Neural cell (in vitro differentiated cells): Measurements from ENCODE around the gene PYGO1. TPM values are rescaled to one million over a fixed set of nuclear protein-coding genes. Genes with fewer than 3 reads are reported as not detected.

Experiments
- H2AFZ ChIP-seq: fragments of 200-600, 300-800 bp; sonication (generic), shearing (Covaris generic); 2 replicates; pipeline ENCODE4 v1.6.0; 2014; ENCODE audit warnings: low read depth, mild to moderate bottlenecking, antibody characterized with exemption, low read length, moderate library complexity
- H3F3A ChIP-seq: fragments of 200-600 bp; shearing (Covaris generic); 2 replicates; pipeline ENCODE4 v1.6.1; 2016; ENCODE audit warnings: mild to moderate bottlenecking, moderate library complexity, mixed read lengths, antibody characterized with exemption, low read length; ENCODE audit not compliant: insufficient read depth, poor library complexity, severe bottlenecking
- H3K27ac ChIP-seq: fragments of 200-600, 300-800 bp; sonication (generic), shearing (Covaris generic); 2 replicates; pipeline ENCODE4 v1.5.1; 2014; ENCODE audit warnings: mild to moderate bottlenecking, low read length, moderate library complexity
- H3K27me3 ChIP-seq: fragments of 300-800, 200-600 bp; sonication (generic), shearing (Covaris generic); 2 replicates; pipeline ENCODE4 v1.6.0; 2014; ENCODE audit warnings: mild to moderate bottlenecking, low read depth, low read length, moderate library complexity; ENCODE audit not compliant: insufficient read depth
- H3K36me3 ChIP-seq: fragments of 300-800, 200-600 bp; sonication (generic), shearing (Covaris generic); 2 replicates; pipeline ENCODE4 v1.5.1; 2014; ENCODE audit warnings: mild to moderate bottlenecking, antibody characterized with exemption, low read length, moderate library complexity; ENCODE audit not compliant: insufficient read depth
- H3K4me2 ChIP-seq: fragments of 300-800, 200-600 bp; sonication (generic), shearing (Covaris generic); 2 replicates; pipeline ENCODE4 v1.6.0; 2014; ENCODE audit warnings: mild to moderate bottlenecking, low read length
- H3K4me3 ChIP-seq: fragments of 300-800, 200-600 bp; sonication (generic), shearing (Covaris generic); 2 replicates; pipeline ENCODE4 v1.5.1; 2014; ENCODE audit warnings: mild to moderate bottlenecking, low read length, moderate library complexity
- H3K79me2 ChIP-seq: fragments of 200-600 bp; shearing (Covaris generic); replicated peaks from 2 replicates; pipeline ENCODE4 v1.6.0; 2014; ENCODE audit warnings: mild to moderate bottlenecking, low read length, moderate library complexity; ENCODE audit not compliant: insufficient read depth
- H3K9ac ChIP-seq: fragments of 300-800, 200-600 bp; sonication (generic), shearing (Covaris generic); 2 replicates; pipeline ENCODE4 v1.6.1; 2016; ENCODE audit warnings: mild to moderate bottlenecking, low read length, mixed read lengths
- H3K9me2 ChIP-seq: fragments of 200-600 bp; shearing (Covaris generic); 2 replicates; pipeline ENCODE4 v1.6.1; 2016; ENCODE audit warnings: mild to moderate bottlenecking, low read length, mixed read lengths; ENCODE audit not compliant: insufficient read depth
- H3K9me3 ChIP-seq: fragments of 200-600, 300-800 bp; sonication (generic), shearing (Covaris generic); 2 replicates; pipeline ENCODE4 v1.6.1; 2016; ENCODE audit warnings: mild to moderate bottlenecking, mixed run types, low read length, moderate library complexity, mixed read lengths
- H4K20me1 ChIP-seq: fragments of 200-600 bp; shearing (Covaris generic); 2 replicates; pipeline ENCODE4 v1.6.1; 2016; ENCODE audit warnings: mild to moderate bottlenecking, mixed run types; ENCODE audit not compliant: insufficient read depth
- CTCF ChIP-seq: fragments of 450-650 bp; IDR thresholded peaks from 2 replicates; pipeline ENCODE4 v1.5.1; 2014; ENCODE audit warnings: antibody characterized with exemption, mild to moderate bottlenecking, moderate library complexity; ENCODE audit not compliant: poor library complexity, severe bottlenecking
- EP300 ChIP-seq: fragments of 450-650 bp; conservative IDR thresholded peaks from 2 replicates; pipeline ENCODE4 v1.6.1; 2014; ENCODE audit warnings: antibody characterized with exemption, mild to moderate bottlenecking, moderate library complexity; ENCODE audit not compliant: poor library complexity, severe bottlenecking
- EZH2 ChIP-seq: fragments of 200-600, 300-800 bp; shearing (Covaris generic), sonication (generic); IDR thresholded peaks from 2 replicates; pipeline ENCODE4 v1.6.1; 2014; ENCODE audit warnings: antibody characterized with exemption, low read length, borderline replicate concordance, mild to moderate bottlenecking; ENCODE audit not compliant: insufficient read depth, poor library complexity, severe bottlenecking
- MXI1 ChIP-seq: fragments of 450-650 bp; conservative IDR thresholded peaks from 2 replicates; pipeline ENCODE4 v1.6.1; 2014; ENCODE audit warnings: antibody characterized with exemption, mild to moderate bottlenecking; ENCODE audit not compliant: poor library complexity, severe bottlenecking
- POLR2AphosphoS5 ChIP-seq: IDR thresholded peaks from 2 replicates; pipeline ENCODE4 v1.6.1; 2012
- RAD21 ChIP-seq: fragments of 450-650 bp; conservative IDR thresholded peaks from 2 replicates; pipeline ENCODE4 v1.6.1; 2014; ENCODE audit warnings: antibody characterized with exemption, mild to moderate bottlenecking, moderate library complexity
- REST ChIP-seq: IDR thresholded peaks from 2 replicates; pipeline ENCODE4 v1.6.1; 2012; ENCODE audit warnings: borderline replicate concordance
- SMC3 ChIP-seq: fragments of 450-650 bp; conservative IDR thresholded peaks from 2 replicates; pipeline ENCODE4 v1.6.1; 2014; ENCODE audit warnings: antibody characterized with exemption, mild to moderate bottlenecking, moderate library complexity; ENCODE audit not compliant: poor library complexity
- TAF1 ChIP-seq: IDR thresholded peaks from 2 replicates; pipeline ENCODE4 v1.6.1; 2012; ENCODE audit warnings: low read depth
- polyA plus RNA-seq: library from polyadenylated mRNA; depleted of rRNA; stranded (reverse); fragments of >200 nt; gene quantifications from 2 replicates; pipeline ENCODE4 v1.2.3, GENCODE V29; 2014

The PYGO1 gene
- polyA plus RNA-seq, 1 donor from 2014 or later, result 27.6 TPM

GRCh38 chr15:55619783-55620182 is 31.6 kb upstream of the PYGO1 start:
- no peak overlapping the region for H3K9ac ChIP-seq
- no peaks in the 10 kb centered on the region for H3F3A ChIP-seq
- TF ChIP-seq SMC3 (no peak), TAF1 (no peak), POLR2AphosphoS5 (no peak), EP300 (no peak)
- no peaks in the 10 kb centered on the region for H3K79me2 ChIP-seq
- H3K9me2 ChIP-seq, result no peaks in the 10 kb centered on the region
- H4K20me1 ChIP-seq, result no peaks in the 10 kb centered on the region
- no peaks in the 10 kb centered on the region for H3K27me3 ChIP-seq
- H3K4me3 ChIP-seq, result no peak overlapping the region
- no peak overlapping the region for H3K27ac ChIP-seq
- no peaks in the 10 kb centered on the region for H3K36me3 ChIP-seq
- H2AFZ ChIP-seq, result no peak overlapping the region
- H3K4me2 ChIP-seq, result no peak overlapping the region
- no peaks in the 10 kb centered on the region for H3K9me3 ChIP-seq

- no peaks in the 10 kb centered on the region for H3K9me2 ChIP-seq
- H3K9me3 ChIP-seq, result no peaks in the 10 kb centered on the region
- H3K4me2 ChIP-seq, result no peak overlapping the region
- H3K9ac ChIP-seq, result no peak overlapping the region
- no peaks in the 10 kb centered on the region for H3F3A ChIP-seq
- no peak overlapping the region for H2AFZ ChIP-seq
- TF ChIP-seq MXI1 (no peak), POLR2AphosphoS5 (no peak), EP300 (no peak), RAD21 (no peak), SMC3 (no peak), CTCF (no peak), EZH2 (no peak), TAF1 (no peak), REST (no peak)
- no peaks in the 10 kb centered on the region for H4K20me1 ChIP-seq
- H3K36me3 ChIP-seq, result no peaks in the 10 kb centered on the region
- H3K27ac ChIP-seq, result no peak overlapping the region
- no peak overlapping the region for H3K4me3 ChIP-seq
- H3K79me2 ChIP-seq, result no peaks in the 10 kb centered on the region
- no peaks in the 10 kb centered on the region for H3K27me3 ChIP-seq
Measured at GRCh38 chr15:55618387-55618786, 30.2 kb upstream of the PYGO1 start.

GRCh38 chr15:55615445-55615844 is 27.3 kb upstream of the PYGO1 start:
- no peaks in the 10 kb centered on the region for H3K27me3 ChIP-seq
- TF ChIP-seq TAF1 (no peak), REST (no peak), POLR2AphosphoS5 (no peak), CTCF (no peak), SMC3 (no peak)
- no peaks in the 10 kb centered on the region for H4K20me1 ChIP-seq
- no peaks in the 10 kb centered on the region for H3K79me2 ChIP-seq
- no peaks in the 10 kb centered on the region for H3K9me3 ChIP-seq
- H3K9ac ChIP-seq, result no peak overlapping the region
- H3K4me3 ChIP-seq, result no peak overlapping the region
- H2AFZ ChIP-seq, result no peak overlapping the region
- no peaks in the 10 kb centered on the region for H3K9me2 ChIP-seq
- H3K27ac ChIP-seq, result no peak overlapping the region
- H3K36me3 ChIP-seq, result no peaks in the 10 kb centered on the region
- H3F3A ChIP-seq, result no peaks in the 10 kb centered on the region
- no peak overlapping the region for H3K4me2 ChIP-seq
